Natural killer cell (primary cell): ENCODE data around the gene PRDM16. TPM values are rescaled to one million over a fixed set of nuclear protein-coding genes. Genes with fewer than 3 reads are reported as not detected.

Experiments used
- ATAC-seq, 3 donors: fragments of 150-1000 bp in 2 of 3; fragments of 200-7000 bp in 1 of 3; cut with Tn5 transposase; 1 replicate in 1 of 3; 2 replicates in 2 of 3; pipeline ENCODE4 v1.10.0; 2021; ENCODE audit warnings: mild to moderate bottlenecking in 2 of 3, moderate library complexity in 2 of 3
- DNase-seq, 2 donors: peaks; one replicate each; pipeline versions ENCODE4 v3.0.0 to v3.0.0-alpha.2; 2013 to 2021; ENCODE audit warnings: mixed read lengths in 1 of 2
- H3K27ac ChIP-seq: one replicate; pipeline ENCODE4 v1.5.1; 2013; ENCODE audit warnings: mild to moderate bottlenecking, low read length
- H3K27me3 ChIP-seq: one replicate; pipeline ENCODE4 v1.6.1; 2013; ENCODE audit warnings: low read length; ENCODE audit not compliant: control insufficient read depth, insufficient read depth
- H3K36me3 ChIP-seq: one replicate; pipeline ENCODE4 v1.6.1; 2013; ENCODE audit warnings: low read length; ENCODE audit not compliant: control insufficient read depth, insufficient read depth
- H3K4me1 ChIP-seq: one replicate; pipeline ENCODE4 v1.6.1; 2013; ENCODE audit warnings: low read length; ENCODE audit not compliant: control insufficient read depth, insufficient read depth
- H3K4me3 ChIP-seq: one replicate; pipeline ENCODE4 v1.5.1; 2013; ENCODE audit warnings: low read length
- H3K9me3 ChIP-seq: one replicate; pipeline ENCODE4 v1.6.1; 2013; ENCODE audit warnings: low read length; ENCODE audit not compliant: control insufficient read depth, insufficient read depth
- H3K27ac Mint-ChIP-seq, 2 donors: one replicate each; pipeline ENCODE4 v1.8.0; 2022; ENCODE audit warnings: mild to moderate bottlenecking in 2 of 2, mixed read lengths in 2 of 2, moderate library complexity in 1 of 2
- H3K27me3 Mint-ChIP-seq, 2 donors: one replicate each; pipeline ENCODE4 v1.8.0; 2022; ENCODE audit warnings: low read depth in 2 of 2, mixed read lengths in 2 of 2
- H3K36me3 Mint-ChIP-seq: one replicate; pipeline ENCODE4 v1.8.0; 2022; ENCODE audit warnings: mixed read lengths
- H3K4me1 Mint-ChIP-seq, 2 donors: one replicate each; pipeline ENCODE4 v1.8.0; 2022; ENCODE audit warnings: mixed read lengths in 2 of 2
- H3K4me3 Mint-ChIP-seq: one replicate; pipeline ENCODE4 v1.8.0; 2022; ENCODE audit warnings: mild to moderate bottlenecking, moderate library complexity, mixed read lengths
- H3K9me3 Mint-ChIP-seq, 2 donors: one replicate each; pipeline ENCODE4 v1.8.0; 2022; ENCODE audit warnings: mixed read lengths in 2 of 2
- WGBS: methylation state at CpG from one replicate; pipeline ENCODE4 v1.1.7; 2013; ENCODE audit warnings: missing lambda C conversion rate; ENCODE audit not compliant: insufficient coverage; 5-methylcytosine and 5-hydroxymethylcytosine counted together
- intact Hi-C: fragments of 100-400 bp; cut with micrococcal nuclease; formaldehyde crosslinking; loops from one replicate; pipeline ENCODE4 v1.14.2; 2022
- total RNA-seq, 4 donors: library from RNA; stranded (reverse); fragments of 120-200 nt in 1 of 4; gene quantifications; one replicate each; pipeline versions ENCODE4 v1.2.3 to v1.2.4, GENCODE V29; 2013 to 2022
- TF ChIP-seq, protein P1 (sequence below): fragments of 200-600 bp; IDR thresholded peaks from one replicate; pipeline ENCODE4 v1.8.0; 2022; ENCODE audit warnings: antibody characterized with exemption

PRDM16 gene
- total RNA-seq, 3 donors from 2014 or later (not counting 1 experiment from before 2014, with no cell fraction given) = 0.25 to 0.64 TPM; not detected in 1

DNA sequence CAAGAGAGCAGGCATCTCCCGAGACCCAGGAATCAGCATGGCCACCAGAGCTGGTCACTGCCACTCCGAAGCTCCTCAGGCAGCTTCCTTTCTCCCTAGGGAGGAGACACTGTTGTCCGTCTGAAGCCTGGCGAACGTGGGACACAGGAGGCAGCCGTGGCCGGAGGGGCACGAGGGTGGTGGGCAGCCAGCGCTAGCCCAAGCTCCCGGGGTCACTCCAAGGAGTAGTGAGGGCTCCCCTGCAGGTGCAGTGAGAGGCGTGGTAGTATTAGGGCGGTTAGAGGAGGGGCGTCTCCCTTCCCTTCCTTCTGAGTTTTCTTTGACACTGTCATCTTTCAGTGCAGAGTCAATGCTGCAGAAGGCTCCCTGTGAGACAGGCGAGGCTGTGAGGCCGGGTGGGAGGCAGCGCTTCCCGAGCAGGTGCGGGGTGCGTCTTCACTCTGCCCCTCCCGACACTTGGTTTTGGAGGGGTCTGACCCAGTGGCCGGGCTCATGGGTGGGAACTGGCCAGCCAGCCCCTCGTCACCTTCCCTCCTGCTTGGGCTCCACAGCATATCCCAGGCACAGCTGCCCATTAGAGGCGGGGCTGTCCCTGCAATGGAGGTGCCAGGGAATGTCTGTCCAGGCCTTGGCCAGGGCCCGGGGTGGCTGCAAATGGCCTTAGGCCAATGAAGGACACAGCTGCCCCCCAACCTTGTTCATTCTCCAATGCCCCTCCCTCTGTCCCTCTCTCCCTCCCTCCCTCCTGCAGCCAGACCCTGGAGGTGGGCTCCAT, 213.8 kb downstream of the PRDM16 start:
- WGBS = 89% methylated on average over 24 of the region's 24 CpGs

DNA sequence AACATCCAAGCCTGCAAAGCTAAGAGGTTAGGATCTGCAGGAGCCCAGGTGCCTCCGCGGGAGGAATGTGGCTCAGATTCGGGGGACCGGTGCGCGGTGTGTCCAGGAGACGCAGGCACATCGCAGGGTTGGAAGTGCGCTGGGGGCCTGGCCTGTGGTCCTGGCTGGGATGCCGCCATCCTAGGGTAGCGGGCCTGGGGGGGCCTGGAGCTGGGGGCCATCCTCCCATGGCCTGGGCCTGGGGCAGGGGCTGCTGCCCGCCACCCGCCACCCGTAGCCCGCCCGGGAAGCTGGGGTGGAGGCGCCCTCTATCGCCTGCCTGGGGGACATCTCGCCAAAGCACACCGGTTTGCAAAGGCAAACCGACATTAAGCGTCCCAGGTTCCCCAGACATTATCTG, 214.8 kb downstream of the PRDM16 start:
- Histone ChIP-seq H3K9me3 (no peaks in the 10 kb centered on the region), H3K4me1 (no peaks in the 10 kb centered on the region), H3K4me3 (no peak overlapping the region), H3K27me3 (no peaks in the 10 kb centered on the region), H3K27ac (no peak overlapping the region), H3K36me3 (no peaks in the 10 kb centered on the region)
- 38% methylated on average over 22 of the region's 22 CpGs for WGBS
- Mint-ChIP-seq H3K9me3 (no peaks in the 10 kb centered on the region), H3K27ac (no peak overlapping the region), H3K36me3 (no peaks in the 10 kb centered on the region), H3K4me3 (no peak overlapping the region), H3K27me3 (peaks cover 0 to 5% of the 10 kb centered on the region in 2 donors), H3K4me1 (peaks cover 0 to 4% of the 10 kb centered on the region in 2 donors)
- DNase-seq (peak in 1 of 2 donors; percentile 15), ATAC-seq (no peak)
- TF ChIP-seq, protein P1, sequence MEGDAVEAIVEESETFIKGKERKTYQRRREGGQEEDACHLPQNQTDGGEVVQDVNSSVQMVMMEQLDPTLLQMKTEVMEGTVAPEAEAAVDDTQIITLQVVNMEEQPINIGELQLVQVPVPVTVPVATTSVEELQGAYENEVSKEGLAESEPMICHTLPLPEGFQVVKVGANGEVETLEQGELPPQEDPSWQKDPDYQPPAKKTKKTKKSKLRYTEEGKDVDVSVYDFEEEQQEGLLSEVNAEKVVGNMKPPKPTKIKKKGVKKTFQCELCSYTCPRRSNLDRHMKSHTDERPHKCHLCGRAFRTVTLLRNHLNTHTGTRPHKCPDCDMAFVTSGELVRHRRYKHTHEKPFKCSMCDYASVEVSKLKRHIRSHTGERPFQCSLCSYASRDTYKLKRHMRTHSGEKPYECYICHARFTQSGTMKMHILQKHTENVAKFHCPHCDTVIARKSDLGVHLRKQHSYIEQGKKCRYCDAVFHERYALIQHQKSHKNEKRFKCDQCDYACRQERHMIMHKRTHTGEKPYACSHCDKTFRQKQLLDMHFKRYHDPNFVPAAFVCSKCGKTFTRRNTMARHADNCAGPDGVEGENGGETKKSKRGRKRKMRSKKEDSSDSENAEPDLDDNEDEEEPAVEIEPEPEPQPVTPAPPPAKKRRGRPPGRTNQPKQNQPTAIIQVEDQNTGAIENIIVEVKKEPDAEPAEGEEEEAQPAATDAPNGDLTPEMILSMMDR = no peak
- intact Hi-C loops = no loop called here

More for the DNA sequence above, 213.8 kb downstream of the PRDM16 start:
- H3K4me1 Mint-ChIP-seq = peaks cover 0 to 4% of the 10 kb centered on the region in 2 donors
- peaks cover 0 to 5% of the 10 kb centered on the region in 2 donors for H3K27me3 Mint-ChIP-seq
- Histone ChIP-seq H3K27me3 (no peaks in the 10 kb centered on the region), H3K4me1 (no peaks in the 10 kb centered on the region), H3K27ac (no peak overlapping the region), H3K4me3 (no peak overlapping the region), H3K36me3 (no peaks in the 10 kb centered on the region), H3K9me3 (no peaks in the 10 kb centered on the region)
- TF ChIP-seq, protein P1 = no peak
- DNase-seq (no peak), ATAC-seq (no peak)
- H3K4me3 Mint-ChIP-seq = no peak overlapping the region
- intact Hi-C loops = no loop called here
- H3K27ac Mint-ChIP-seq = no peak overlapping the region
- H3K9me3 Mint-ChIP-seq = no peaks in the 10 kb centered on the region
- no peaks in the 10 kb centered on the region for H3K36me3 Mint-ChIP-seq

DNA sequence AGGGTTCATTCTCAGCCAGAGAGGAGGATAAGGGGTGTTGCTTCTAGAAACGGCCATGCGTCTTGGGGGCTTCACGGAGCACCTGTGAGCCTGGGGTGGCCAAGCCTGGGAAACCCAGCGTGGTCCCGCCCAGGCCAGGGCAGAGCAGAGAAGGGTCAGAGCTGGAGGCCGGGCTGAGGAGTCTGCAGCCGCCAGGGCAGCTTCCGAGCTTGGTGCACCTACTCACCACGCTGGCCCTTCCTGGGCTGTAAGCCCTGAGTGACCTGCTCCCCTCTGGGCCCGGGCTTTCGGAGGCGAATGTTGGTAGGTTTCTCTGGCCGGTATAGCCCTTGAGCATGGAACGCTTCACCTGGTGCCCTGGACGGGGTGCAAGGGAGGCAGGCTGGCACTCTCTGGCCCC, 215.7 kb downstream of the PRDM16 start:
- H3K4me3 ChIP-seq = no peak overlapping the region
- Mint-ChIP-seq H3K36me3 (no peaks in the 10 kb centered on the region), H3K9me3 (no peaks in the 10 kb centered on the region), H3K4me3 (no peak overlapping the region), H3K27me3 (peaks cover 0 to 5% of the 10 kb centered on the region in 2 donors), H3K4me1 (peaks cover 0 to 4% of the 10 kb centered on the region in 2 donors), H3K27ac (no peak overlapping the region)
- H3K27ac ChIP-seq = no peak overlapping the region
- no peaks in the 10 kb centered on the region for H3K27me3 ChIP-seq
- H3K9me3 ChIP-seq = no peaks in the 10 kb centered on the region
- TF ChIP-seq, protein P1 = no peak
- ATAC-seq = no peak
- no peaks in the 10 kb centered on the region for H3K4me1 ChIP-seq
- 90% methylated on average over 15 of the region's 15 CpGs for WGBS
- no peaks in the 10 kb centered on the region for H3K36me3 ChIP-seq
- intact Hi-C loops = no loop called here
- DNase-seq = no peak
